Adipose tissue (tissue), 3 donors: ENCODE measurements around the gene PRICKLE3. TPM values are rescaled to one million over a fixed set of nuclear protein-coding genes. Genes with fewer than 3 reads are reported as not detected.
"Not testable (repeated sequence)": the region's sequence is repeated elsewhere in the genome, so short reads cannot be mapped to it uniquely, and the experiment has no call there.

Experiments
- H3K27ac ChIP-seq: one replicate; pipeline ENCODE4 v1.5.1; 2013; ENCODE audit warnings: low read depth, low read length
- WGBS, 3 donors: extraction: QIAGEN DNeasy Blood & Tissue Kit; methylation state at CpG; one replicate each; pipeline ENCODE4 v1.1.7; 2013; 5-methylcytosine and 5-hydroxymethylcytosine counted together
- polyA plus RNA-seq, 3 donors: library from polyadenylated mRNA; stranded (reverse); fragments of 200-250 nt; gene quantifications; one replicate each; pipeline ENCODE4 v1.2.3, GENCODE V29; 2013
- donor health status: healthy with polysubstance abuse.
- donor health status: Bipolar disorder and iron deficiency.
- donor health status: healthy.

The PRICKLE3 gene
- polyA plus RNA-seq, 3 donors = 6.0 to 8.4 (median 7.8) TPM

- peak overlapping the region; percentile 92 for H3K27ac ChIP-seq
- 10 to 48% (median 33%) methylated on average over 27 to 35 of the region's 35 CpGs for WGBS, 3 donors
Observed at GRCh38 chrX:49166914-49167739, 19.0 kb downstream of the PRICKLE3 start.

DNA sequence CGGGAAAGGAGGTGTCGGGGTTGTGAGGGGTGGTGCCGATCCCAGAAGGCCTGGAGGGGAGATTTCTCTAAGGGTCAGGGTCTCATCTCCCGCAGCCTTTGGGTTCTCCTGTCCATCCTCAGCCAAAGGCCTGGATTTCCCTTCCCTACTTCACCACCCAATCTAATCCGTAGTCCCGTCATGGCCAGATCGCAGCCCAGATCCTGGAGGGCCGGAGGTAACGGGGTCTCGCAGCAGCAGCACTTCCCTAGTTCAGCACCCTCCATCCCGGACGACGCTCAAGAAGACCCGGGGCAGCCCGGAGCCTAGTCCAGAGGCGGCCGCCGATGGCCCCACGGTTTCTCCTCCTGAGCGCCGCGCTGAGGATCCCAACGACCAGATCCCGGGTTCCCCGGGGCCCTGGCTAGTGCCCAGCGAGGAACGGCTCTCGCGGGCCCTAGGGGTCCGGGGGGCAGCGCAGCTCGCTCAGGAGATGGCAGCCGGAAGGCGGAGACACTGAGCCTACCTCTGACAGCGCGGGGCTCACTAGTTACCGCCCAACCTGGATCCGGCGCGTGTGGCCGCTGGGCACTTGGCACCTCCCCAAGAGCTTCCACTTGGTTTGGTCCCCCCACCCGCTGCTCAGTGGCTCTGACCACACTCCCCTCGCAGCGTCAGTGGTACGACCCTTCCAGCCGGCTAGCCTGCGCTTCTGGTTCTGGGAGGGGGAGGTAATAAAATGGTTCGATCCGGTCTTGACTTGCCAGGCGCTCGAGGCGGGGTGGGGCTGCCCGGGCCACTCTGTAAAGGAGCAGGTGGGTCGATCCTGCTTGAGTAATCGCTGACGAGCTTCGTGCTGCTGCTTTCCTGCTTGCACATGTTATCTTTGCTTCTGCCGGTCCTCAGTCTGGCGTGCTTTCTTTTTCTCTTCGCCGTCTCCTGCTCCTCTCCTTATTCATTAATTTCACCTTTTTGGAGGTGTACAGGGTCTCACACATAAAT is 20.0 kb downstream of the PRICKLE3 start:
- 15 to 44% (median 37%) methylated on average over 38 to 61 of the region's 61 CpGs for WGBS, 3 donors
- peak overlapping the region; percentile 92 for H3K27ac ChIP-seq

- 87 to 95% (median 93%) methylated on average over 26 to 31 of the region's 31 CpGs for WGBS, 3 donors
- peak overlapping the region; percentile 55 for H3K27ac ChIP-seq
Observed at GRCh38 chrX:49164589-49165360, 21.4 kb downstream of the PRICKLE3 start.

DNA sequence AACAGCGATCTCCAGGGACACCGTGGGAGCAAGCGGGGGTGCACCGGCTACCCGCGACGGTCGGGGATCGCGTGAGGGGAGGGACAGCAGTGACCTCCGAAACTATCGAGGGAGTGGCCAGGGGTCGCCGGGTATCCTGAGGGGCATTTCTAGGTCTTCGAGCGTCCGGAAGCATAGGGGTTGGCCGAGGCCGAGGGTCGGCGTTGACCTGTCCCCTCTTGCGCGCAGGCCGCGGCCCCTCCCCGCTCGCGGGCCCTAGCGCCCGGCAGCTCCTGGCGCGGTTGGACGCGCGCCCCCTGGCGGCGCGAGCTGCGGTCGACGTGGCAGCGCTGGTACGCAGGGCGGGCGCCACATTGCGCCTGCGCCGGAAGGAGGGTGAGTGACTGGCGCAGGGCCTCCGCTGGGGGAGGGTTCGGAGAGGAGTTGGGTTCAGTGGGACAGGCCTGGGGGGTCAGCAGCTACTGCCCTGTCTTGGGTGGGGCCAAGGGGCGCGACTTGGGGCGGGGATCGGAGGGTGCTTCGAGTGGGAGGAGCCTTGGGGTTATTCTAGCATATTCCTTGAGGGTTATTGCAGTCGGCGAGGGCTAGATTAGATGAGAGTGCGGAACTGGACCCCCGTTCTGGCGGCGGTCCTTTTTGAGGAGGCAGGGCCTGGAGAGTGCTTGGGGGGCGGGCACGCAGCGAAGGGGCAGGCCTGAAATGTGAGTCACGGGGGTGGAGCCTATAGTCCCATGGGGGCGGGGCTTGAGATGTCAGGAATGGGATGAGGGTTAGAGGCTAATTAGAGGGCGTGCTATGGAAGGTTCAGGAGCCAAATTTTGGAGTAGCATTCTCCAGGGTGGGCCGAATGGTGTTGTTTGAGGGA is 22.4 kb downstream of the PRICKLE3 start:
- WGBS, 3 donors = 1 to 36% (median 2%) methylated on average over 34 to 69 of the region's 69 CpGs
- H3K27ac ChIP-seq = peak overlapping the region; percentile 94

- WGBS, 3 donors = 20 to 78% (median 76%) methylated on average over 15 to 28 of the region's 28 CpGs
- no peak within 1 kb of the TSS for H3K27ac ChIP-seq
Observed at GRCh38 chrX:49162620-49163019, 23.6 kb downstream of the PRICKLE3 start, which contains the start of gene MAGIX. Gene MAGIX (plus strand): TSS chrX:49162758. CDS start chrX:49162890, 132 bp downstream.

DNA sequence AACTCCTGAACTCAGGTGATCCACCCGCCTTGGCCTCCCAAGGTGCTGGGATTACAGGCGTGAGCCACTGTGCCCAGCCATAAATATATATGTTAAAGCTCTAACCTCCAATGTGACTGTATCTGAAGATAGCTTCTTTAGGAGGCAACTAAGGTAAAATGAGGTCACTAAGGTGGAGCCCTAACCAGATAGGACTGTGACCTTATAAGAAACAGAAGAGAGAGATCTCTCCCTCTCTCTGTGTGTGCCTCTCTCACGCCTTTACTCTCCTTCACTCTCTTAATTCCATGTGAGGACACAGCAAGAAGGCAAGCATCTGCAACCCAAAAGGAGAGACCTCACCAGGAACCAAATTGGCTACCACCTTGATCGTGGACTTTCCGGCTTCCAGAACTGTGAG is 24.5 kb downstream of the PRICKLE3 start:
- WGBS, 3 donors = 81 to 93% (median 85%) methylated on average over 5 of the region's 5 CpGs
- H3K27ac ChIP-seq = no peak overlapping the region

DNA sequence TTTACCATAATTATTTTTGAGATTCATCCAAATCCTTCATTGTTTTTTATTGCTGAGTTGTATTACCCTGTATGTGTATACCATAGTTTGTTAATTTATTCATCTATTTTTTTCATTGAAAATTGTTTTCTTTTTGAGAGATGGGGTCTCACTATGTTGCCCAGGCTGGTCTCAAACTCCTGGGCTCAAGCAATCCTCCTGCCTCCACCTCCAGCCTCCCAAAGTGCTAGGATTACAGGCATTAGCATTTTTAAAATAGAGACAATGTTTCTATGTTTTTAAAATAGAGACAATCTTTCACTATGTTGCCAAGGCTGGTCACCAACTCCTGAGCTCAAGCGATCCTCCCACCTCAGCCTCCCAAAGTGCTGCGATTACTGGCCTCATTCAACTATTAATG is 25.3 kb downstream of the PRICKLE3 start:
- 92 to 94% (median 92%) methylated on average over 2 of the region's 2 CpGs for WGBS, 3 donors
- no peak overlapping the region for H3K27ac ChIP-seq

DNA sequence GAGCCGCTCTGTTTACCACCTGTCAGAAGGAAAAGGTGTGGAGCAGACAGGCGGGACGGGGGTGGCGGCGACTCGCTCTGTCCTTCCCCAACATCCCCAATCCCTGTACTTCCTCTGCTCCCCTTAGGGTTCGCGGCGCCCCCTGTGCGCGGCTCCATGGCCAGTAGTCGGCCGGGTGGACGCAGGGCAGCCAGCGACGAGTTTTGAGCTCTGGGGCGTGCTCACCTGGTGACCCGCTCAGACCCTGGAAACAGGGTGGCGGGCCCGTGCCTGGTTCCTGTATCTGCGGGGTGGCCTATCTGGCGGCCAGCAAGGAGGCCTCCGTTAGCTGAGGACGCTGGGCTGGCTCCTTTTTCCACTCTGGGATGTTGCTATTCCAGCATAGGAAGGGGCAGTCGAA is 29.0 kb downstream of the PRICKLE3 start:
- 75 to 85% (median 79%) methylated on average over 22 to 24 of the region's 25 CpGs for WGBS, 3 donors
- H3K27ac ChIP-seq = no peak overlapping the region

GRCh38 chrX:49155900-49156837 is 30.0 kb downstream of the PRICKLE3 start:
- 2 to 40% (median 3%) methylated on average over 28 to 65 of the region's 65 CpGs for WGBS, 3 donors
- peak overlapping the region; percentile 81 for H3K27ac ChIP-seq

DNA sequence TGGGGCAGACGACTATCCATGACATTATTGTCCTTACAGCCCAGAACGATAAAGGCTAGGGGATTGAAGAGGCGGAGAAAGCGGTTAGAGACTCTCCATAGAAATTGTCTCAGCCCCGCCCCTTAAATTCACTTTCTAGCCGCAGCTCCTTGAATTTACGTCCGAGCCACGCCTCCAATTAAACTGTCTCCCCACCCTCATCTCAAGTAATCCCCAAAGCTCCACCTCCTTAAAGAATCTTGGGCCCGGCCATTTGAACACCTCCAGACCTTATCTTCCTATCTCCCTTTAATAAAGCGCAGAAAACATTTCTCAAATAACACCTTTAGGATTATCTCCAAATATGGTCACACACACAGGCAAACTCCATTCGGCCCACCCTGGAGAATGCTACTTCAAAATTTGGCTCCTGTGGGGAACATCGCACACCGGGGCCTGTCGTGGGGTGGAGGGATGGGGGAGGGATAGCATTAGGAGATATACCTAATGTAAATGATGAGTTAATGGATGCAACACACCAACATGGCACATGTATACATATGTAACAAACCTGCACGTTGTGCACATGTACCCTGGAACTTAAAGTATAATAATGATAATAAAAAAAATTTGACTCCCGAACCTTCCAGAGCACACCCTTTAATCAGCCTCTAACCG is 30.8 kb downstream of the PRICKLE3 start:
- no peak overlapping the region for H3K27ac ChIP-seq
- WGBS, 3 donors = 1 to 49% (median 4%) methylated on average over 16 to 18 of the region's 18 CpGs

DNA sequence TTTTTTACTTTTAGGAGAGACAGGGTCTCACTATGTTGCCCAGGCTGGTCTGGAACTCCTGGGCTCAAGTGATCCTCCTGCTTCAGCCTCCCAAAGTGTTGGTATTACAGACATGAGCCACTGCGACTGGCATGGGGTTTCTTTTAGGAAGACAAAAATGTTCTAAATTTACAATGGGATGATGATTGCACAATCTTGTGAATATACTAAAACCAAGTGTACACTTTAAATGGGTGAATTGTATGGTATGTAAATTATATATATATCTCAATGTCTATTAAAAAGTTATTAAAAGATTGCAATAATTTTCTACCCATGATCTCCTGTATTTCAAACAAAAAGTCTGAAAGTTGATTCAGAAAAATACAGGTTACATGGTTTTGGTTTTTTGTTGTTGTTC is 32.7 kb downstream of the PRICKLE3 start:
- 86 to 100% (median 93%) methylated on average over 1 of the region's 1 CpG for WGBS, 3 donors

DNA sequence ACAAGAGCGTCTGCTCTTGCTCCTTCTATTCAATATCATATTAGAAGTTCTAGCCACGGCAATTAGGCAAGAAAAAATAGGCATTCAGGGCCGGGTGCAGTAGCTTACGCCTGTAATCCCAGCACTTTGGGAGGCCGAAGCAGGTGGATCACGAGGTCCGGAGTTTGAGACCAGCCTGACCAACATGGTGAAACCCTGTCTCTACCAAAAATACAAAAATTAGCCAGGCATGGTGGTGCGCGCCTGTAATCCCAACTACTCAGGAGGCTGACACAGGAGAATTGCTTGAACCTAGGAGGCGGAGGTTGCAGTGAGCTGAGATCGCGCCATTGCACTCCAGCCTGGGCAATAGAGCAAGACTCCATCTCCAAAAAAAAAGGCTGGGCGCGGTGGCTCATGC is 36.9 kb downstream of the PRICKLE3 start:
- WGBS, 3 donors = 91 to 99% (median 97%) methylated on average over 12 to 14 of the region's 14 CpGs
- H3K27ac ChIP-seq = not testable (repeated sequence)

More for the DNA sequence above, 32.7 kb downstream of the PRICKLE3 start:
- H3K27ac ChIP-seq = no peak overlapping the region

DNA sequence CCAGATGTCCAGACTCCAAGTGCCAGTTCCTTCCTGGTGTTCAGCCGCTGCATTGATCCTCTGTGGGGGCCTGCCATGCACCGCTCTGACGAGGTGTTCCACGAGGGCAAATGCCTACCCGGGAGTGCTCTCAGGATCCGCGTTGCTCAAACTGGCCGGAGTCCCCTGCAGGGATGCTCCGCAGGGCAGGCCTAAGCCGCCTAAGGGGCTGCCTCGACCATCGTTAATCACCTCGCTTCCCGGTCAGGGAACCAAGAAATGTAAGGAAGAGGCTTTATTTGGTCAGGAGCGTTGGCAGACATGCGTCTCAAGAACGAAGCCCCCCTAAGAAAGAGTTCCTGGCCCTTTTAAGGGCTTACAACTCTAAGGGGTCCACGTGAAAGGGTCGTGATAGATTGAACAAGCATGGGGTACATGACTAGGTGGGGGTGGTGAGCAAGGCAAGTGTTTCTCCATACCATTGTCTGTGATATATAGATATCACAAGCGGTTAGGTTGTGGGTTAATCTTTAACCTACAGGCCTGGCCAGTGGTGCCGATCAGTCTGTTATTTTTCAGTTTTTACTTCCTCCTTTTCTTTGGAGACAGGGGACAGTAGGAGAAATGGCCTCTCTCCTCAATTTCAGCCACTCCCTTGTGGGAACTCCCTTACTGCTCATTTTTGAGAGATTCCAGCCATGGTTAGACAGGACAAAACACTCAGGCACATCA is 37.6 kb downstream of the PRICKLE3 start:
- 75 to 78% (median 77%) methylated on average over 17 to 21 of the region's 21 CpGs for WGBS, 3 donors
- H3K27ac ChIP-seq = not testable (repeated sequence)

- H3K27ac ChIP-seq = no peak overlapping the region
- 86 to 98% (median 88%) methylated on average over 9 to 13 of the region's 13 CpGs for WGBS, 3 donors
Observed at GRCh38 chrX:49147936-49148335, 38.2 kb downstream of the PRICKLE3 start.

- 86 to 99% (median 97%) methylated on average over 7 to 8 of the region's 8 CpGs for WGBS, 3 donors
- no peak overlapping the region for H3K27ac ChIP-seq
Observed at GRCh38 chrX:49147282-49147681, 38.9 kb downstream of the PRICKLE3 start.
